HG03342 (cell line): ENCODE results near the gene RWDD3.

Experiments used
- ATAC-seq: cut with Tn5 transposase; IDR thresholded peaks from one replicate; pipeline ENCODE4 v1.9.1; 2021; ENCODE audit warnings: mild to moderate bottlenecking, moderate library complexity; ENCODE audit not compliant: unreplicated experiment

Gene RWDD3

GRCh38 chr1:95281781-95282517 is 47.9 kb downstream of the RWDD3 start:
- ATAC-seq = no peak

DNA sequence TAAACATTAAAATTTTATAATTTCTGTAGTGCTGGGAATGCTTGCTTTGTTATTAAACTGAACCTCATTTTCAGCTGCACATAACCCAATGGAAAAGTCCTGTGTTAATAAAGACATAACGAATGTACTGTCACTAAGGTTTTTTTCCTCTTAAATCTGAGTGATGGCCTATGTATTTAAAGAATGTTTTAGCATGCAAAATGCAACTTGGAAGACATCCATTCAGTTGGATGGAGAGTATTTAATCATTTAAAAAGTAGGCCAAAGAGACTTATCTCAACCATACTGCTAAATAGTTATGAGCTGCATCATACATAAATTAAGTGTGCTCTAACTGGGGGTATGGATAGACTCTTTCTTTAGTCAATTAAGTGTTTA is 48.5 kb downstream of the RWDD3 start:
- ATAC-seq = no peak

- no peak for ATAC-seq
Observed at GRCh38 chr1:95284420-95284819, 50.4 kb downstream of the RWDD3 start.

- no peak for ATAC-seq
Observed at GRCh38 chr1:95286479-95286878, 52.5 kb downstream of the RWDD3 start.

GRCh38 chr1:95287081-95287480 is 53.1 kb downstream of the RWDD3 start:
- no peak for ATAC-seq

GRCh38 chr1:95287825-95288224 is 53.8 kb downstream of the RWDD3 start:
- ATAC-seq = no peak
